ENCODE measurements around the gene HAPLN1. TPM values are rescaled to one million over a fixed set of nuclear protein-coding genes. Genes with fewer than 3 reads are reported as not detected.

HAPLN1 gene
- total and polyA plus RNA-seq, 10 of the 15 experiments (the other 5 are each of a cell fraction or from before 2014, with no cell fraction given), result 0.05 to 0.21 (median 0.17) TPM; not detected in 2

DNA sequence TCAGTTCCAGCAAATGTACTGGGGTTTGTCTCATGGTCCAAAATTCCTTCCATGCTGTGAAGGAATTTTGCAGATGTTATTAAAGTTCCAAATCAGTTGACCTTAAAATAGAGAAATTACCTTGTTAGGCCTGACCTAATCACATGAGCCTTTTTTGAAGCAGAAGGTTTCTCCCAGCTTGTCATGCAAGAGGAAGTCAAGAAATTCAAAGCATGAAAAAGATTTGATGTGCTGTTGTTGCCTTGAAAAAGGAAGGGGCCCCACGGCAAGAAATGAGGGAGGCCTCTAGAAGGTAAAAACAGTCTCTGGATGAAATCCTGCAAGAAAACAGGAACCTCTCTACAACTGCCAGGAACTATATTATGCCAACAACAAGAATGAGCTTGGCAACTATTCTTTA lies 24.2 kb upstream of the HAPLN1 start:
- Histone ChIP-seq H3K4me1 (ENCODE audit: control insufficient read depth, insufficient read depth, low read length) (no peaks in the 10 kb centered on the region), H4K20me1 (ENCODE audit: control insufficient read depth, insufficient read depth) (no peaks in the 10 kb centered on the region), H3K79me2 (ENCODE audit: control insufficient read depth, insufficient read depth, low read length) (no peaks in the 10 kb centered on the region), H3K9me3 (replicated peaks; ENCODE audit: control insufficient read depth, insufficient read depth, low read length) (no peaks in the 10 kb centered on the region), H2AFZ (ENCODE audit: control insufficient read depth, low read depth, low read length) (no peak overlapping the region), H3K36me3 (ENCODE audit: control insufficient read depth in 2 of 2, insufficient read depth in 2 of 2, low read length in 1 of 2) (no peaks in the 10 kb centered on the region), H3K27ac (ENCODE audit: control insufficient read depth, insufficient read depth) (no peak overlapping the region), H3K9ac (ENCODE audit: control insufficient read depth, insufficient read depth, low read length) (no peak overlapping the region), H3K27me3 (replicated peaks in 1 of 2; ENCODE audit: control insufficient read depth in 2 of 2, insufficient read depth in 2 of 2, low read length in 1 of 2) (no peaks in the 10 kb centered on the region), H3K4me3 (no peak overlapping the region), H3K4me2 (ENCODE audit: control insufficient read depth, insufficient read depth) (no peak overlapping the region)
- ATAC-seq (no peak), FAIRE-seq (no peak), DNase-seq (ENCODE audit: low read depth, low spot score) (no peak)
- CTCF ChIA-PET, result interaction anchor here (1.0 kb wide), 1 partner anchor 182 kb away, joined by 3 read pairs; no protein-coding TSS in a partner anchor
- 13% methylated on average over 1 of the region's 1 CpG for WGBS (ENCODE audit: insufficient coverage, insufficient replicate concordance, low lambda C conversion rate, missing lambda C conversion rate)
- TF ChIP-seq MTA2 (IDR thresholded peaks at IDR 0.05; ENCODE audit: low read depth) (no peak), ESRRA (IDR thresholded peaks at IDR 0.05; ENCODE audit: low read length) (no peak), HDGF (IDR thresholded peaks at IDR 0.05) (no peak), MYB (IDR thresholded peaks at IDR 0.05; ENCODE audit: borderline replicate concordance, low read depth, low read length) (no peak), TAF1 (IDR thresholded peaks at IDR 0.05; ENCODE audit: borderline replicate concordance, low read depth, low read length) (no peak), SREBF1 (IDR thresholded peaks at IDR 0.05; ENCODE audit: low read length) (no peak), ZZZ3 (IDR thresholded peaks at IDR 0.05; ENCODE audit: control insufficient read depth, insufficient read length, low read depth) (no peak)
- TF ChIP-seq, protein P1, sequence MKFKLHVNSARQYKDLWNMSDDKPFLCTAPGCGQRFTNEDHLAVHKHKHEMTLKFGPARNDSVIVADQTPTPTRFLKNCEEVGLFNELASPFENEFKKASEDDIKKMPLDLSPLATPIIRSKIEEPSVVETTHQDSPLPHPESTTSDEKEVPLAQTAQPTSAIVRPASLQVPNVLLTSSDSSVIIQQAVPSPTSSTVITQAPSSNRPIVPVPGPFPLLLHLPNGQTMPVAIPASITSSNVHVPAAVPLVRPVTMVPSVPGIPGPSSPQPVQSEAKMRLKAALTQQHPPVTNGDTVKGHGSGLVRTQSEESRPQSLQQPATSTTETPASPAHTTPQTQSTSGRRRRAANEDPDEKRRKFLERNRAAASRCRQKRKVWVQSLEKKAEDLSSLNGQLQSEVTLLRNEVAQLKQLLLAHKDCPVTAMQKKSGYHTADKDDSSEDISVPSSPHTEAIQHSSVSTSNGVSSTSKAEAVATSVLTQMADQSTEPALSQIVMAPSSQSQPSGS (IDR thresholded peaks at IDR 0.05; ENCODE audit: low read length), result no peak
- RAD21 ChIA-PET (ENCODE audit: unreplicated experiment), result no interaction called here
- intact Hi-C loops (cut with micrococcal nuclease; ENCODE audit: unreplicated experiment) (no loop called here), in situ Hi-C loops (cut with MboI) (no loop called here)
- BruUV-seq (replicated peaks), result no TSS peak
- POLR2A ChIA-PET, result no interaction called here
- SMC1A ChIA-PET (ENCODE audit: uncharacterized antibody, unreplicated experiment), result interaction anchor here (1.0 kb wide), 1 partner anchor 13 kb away, joined by 3 read pairs; no protein-coding TSS in a partner anchor

DNA sequence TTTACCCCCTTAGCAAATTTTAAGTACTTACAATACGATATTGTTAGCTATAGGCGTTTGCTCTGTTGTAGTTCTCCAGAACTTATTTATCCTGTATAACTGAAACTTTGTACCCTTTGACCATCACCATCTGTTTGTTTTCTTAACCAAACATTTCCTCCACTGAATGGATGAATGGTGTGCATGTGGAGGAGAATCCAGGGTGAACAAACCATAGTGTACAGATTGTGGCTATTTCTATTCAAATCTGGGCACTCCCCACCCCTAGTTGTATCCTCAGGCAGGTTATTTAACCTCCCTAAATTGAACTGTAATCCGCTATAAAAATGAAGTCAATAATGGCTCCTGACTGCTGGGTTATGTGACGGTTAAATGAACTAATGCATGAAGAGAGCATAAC lies 21.4 kb upstream of the HAPLN1 start:
- Histone ChIP-seq H2AFZ (ENCODE audit: control insufficient read depth, low read depth, low read length) (no peak overlapping the region), H3K79me2 (ENCODE audit: control insufficient read depth, insufficient read depth, low read length) (no peaks in the 10 kb centered on the region), H3K9me3 (replicated peaks; ENCODE audit: control insufficient read depth, insufficient read depth, low read length) (no peaks in the 10 kb centered on the region), H3K27me3 (replicated peaks in 1 of 2; ENCODE audit: control insufficient read depth in 2 of 2, insufficient read depth in 2 of 2, low read length in 1 of 2) (no peaks in the 10 kb centered on the region), H3K4me3 (no peak overlapping the region), H3K36me3 (ENCODE audit: control insufficient read depth in 2 of 2, insufficient read depth in 2 of 2, low read length in 1 of 2) (no peaks in the 10 kb centered on the region), H3K4me1 (ENCODE audit: control insufficient read depth, insufficient read depth, low read length) (no peaks in the 10 kb centered on the region), H3K9ac (ENCODE audit: control insufficient read depth, insufficient read depth, low read length) (no peak overlapping the region), H3K27ac (ENCODE audit: control insufficient read depth, insufficient read depth) (no peak overlapping the region), H3K4me2 (ENCODE audit: control insufficient read depth, insufficient read depth) (no peak overlapping the region), H4K20me1 (ENCODE audit: control insufficient read depth, insufficient read depth) (no peaks in the 10 kb centered on the region)
- FAIRE-seq (no peak), ATAC-seq (no peak), DNase-seq (ENCODE audit: low read depth, low spot score) (no peak)
- SMC1A ChIA-PET (ENCODE audit: uncharacterized antibody, unreplicated experiment), result no interaction called here
- intact Hi-C loops (cut with micrococcal nuclease; ENCODE audit: unreplicated experiment) (no loop called here), in situ Hi-C loops (cut with MboI) (no loop called here)
- POLR2A ChIA-PET, result no interaction called here
- RAD21 ChIA-PET (ENCODE audit: unreplicated experiment), result no interaction called here
- no TSS peak for BruUV-seq (replicated peaks)
- CTCF ChIA-PET, result no interaction called here
- 64% methylated on average over 4 of the region's 4 CpGs for WGBS (ENCODE audit: insufficient coverage, insufficient replicate concordance, low lambda C conversion rate, missing lambda C conversion rate)
- TF ChIP-seq, protein P2, sequence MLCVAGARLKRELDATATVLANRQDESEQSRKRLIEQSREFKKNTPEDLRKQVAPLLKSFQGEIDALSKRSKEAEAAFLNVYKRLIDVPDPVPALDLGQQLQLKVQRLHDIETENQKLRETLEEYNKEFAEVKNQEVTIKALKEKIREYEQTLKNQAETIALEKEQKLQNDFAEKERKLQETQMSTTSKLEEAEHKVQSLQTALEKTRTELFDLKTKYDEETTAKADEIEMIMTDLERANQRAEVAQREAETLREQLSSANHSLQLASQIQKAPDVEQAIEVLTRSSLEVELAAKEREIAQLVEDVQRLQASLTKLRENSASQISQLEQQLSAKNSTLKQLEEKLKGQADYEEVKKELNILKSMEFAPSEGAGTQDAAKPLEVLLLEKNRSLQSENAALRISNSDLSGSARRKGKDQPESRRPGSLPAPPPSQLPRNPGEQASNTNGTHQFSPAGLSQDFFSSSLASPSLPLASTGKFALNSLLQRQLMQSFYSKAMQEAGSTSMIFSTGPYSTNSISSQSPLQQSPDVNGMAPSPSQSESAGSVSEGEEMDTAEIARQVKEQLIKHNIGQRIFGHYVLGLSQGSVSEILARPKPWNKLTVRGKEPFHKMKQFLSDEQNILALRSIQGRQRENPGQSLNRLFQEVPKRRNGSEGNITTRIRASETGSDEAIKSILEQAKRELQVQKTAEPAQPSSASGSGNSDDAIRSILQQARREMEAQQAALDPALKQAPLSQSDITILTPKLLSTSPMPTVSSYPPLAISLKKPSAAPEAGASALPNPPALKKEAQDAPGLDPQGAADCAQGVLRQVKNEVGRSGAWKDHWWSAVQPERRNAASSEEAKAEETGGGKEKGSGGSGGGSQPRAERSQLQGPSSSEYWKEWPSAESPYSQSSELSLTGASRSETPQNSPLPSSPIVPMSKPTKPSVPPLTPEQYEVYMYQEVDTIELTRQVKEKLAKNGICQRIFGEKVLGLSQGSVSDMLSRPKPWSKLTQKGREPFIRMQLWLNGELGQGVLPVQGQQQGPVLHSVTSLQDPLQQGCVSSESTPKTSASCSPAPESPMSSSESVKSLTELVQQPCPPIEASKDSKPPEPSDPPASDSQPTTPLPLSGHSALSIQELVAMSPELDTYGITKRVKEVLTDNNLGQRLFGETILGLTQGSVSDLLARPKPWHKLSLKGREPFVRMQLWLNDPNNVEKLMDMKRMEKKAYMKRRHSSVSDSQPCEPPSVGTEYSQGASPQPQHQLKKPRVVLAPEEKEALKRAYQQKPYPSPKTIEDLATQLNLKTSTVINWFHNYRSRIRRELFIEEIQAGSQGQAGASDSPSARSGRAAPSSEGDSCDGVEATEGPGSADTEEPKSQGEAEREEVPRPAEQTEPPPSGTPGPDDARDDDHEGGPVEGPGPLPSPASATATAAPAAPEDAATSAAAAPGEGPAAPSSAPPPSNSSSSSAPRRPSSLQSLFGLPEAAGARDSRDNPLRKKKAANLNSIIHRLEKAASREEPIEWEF (IDR thresholded peaks at IDR 0.05; ENCODE audit: insufficient replicate concordance, low read depth, low read length), result no peak
- TF ChIP-seq BACH1 (IDR thresholded peaks at IDR 0.05; ENCODE audit: borderline replicate concordance), result no peak
- TF ChIP-seq, protein P3, sequence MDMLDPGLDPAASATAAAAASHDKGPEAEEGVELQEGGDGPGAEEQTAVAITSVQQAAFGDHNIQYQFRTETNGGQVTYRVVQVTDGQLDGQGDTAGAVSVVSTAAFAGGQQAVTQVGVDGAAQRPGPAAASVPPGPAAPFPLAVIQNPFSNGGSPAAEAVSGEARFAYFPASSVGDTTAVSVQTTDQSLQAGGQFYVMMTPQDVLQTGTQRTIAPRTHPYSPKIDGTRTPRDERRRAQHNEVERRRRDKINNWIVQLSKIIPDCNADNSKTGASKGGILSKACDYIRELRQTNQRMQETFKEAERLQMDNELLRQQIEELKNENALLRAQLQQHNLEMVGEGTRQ (IDR thresholded peaks at IDR 0.05; ENCODE audit: borderline replicate concordance, low read depth, low read length), result no peak
- no peak for TF ChIP-seq ZSCAN29 (IDR thresholded peaks at IDR 0.05)

All from GM12878 (cell line).